HG02884 (cell line): ENCODE measurements around the gene CEP68.
A peak's percentile ranks its signal among the peaks of the same experiment; 100 is the strongest.
"Not testable (repeated sequence)": the region's sequence is repeated elsewhere in the genome, so short reads cannot be mapped to it uniquely, and the experiment has no call there.

Source experiments
- ATAC-seq: cut with Tn5 transposase; IDR thresholded peaks from one replicate; pipeline ENCODE4 v1.9.1; 2021; ENCODE audit warnings: mild to moderate bottlenecking, moderate library complexity; ENCODE audit not compliant: unreplicated experiment

CEP68 gene

GRCh38 chr2:65030476-65031332 lies 25.5 kb upstream of the CEP68 start:
- ATAC-seq, result no peak

DNA sequence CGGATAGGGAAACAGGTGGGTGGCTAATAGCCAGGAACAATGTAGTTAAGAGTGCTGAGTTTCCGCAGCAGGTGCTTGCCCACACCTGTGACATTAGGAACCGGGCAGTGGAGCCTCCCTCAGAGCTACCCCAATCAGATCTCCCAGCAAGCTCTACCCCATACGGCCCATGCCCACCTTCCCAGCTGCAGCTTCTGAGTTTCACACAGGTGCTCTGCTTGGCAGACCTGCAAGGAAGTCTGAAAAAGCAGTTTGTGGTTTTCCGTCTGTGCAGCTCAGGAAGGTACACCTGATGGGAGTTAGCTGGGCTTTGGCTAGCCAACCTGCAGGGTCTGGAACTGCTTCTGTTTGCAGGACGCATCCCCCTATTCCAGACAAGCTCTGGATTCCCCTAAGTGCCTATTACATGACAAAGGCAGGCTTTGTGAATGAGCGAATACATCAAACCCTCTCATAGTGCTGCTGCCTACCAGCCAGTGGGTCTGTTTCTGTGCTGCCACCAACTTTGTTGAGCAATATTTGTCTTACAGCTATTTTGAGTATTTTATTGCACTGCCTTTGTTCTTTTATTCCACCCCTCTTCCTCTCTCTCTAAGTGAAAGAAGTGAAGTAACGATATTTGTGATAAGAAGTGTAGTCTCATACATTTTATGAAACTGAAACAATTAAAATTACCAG lies 24.7 kb upstream of the CEP68 start:
- ATAC-seq, result peak; percentile 28

GRCh38 chr2:65032019-65032975 lies 23.9 kb upstream of the CEP68 start:
- no peak for ATAC-seq

DNA sequence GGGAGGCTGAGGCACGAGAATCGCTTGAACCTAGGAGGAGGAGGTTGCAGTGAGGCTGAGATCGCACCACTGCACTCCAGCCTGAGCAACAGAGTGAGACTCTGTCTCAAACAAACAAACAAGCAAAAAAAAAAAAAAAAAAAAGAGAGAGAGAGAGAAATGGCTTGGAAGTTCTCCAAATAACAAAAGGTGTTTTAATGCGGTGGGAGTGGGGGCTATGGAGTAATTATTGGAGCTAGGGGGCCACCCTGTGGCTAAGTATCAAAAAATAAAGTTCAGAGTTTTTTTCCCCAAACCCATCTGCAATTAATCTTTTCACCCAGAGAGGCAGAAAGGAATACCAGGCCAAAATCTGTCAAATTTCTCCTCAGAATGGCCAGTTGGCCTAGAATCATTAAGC lies 23.0 kb upstream of the CEP68 start:
- no peak for ATAC-seq

GRCh38 chr2:65033667-65034066 lies 22.5 kb upstream of the CEP68 start:
- ATAC-seq, result not testable (repeated sequence)

- ATAC-seq, result no peak
Observed at GRCh38 chr2:65035351-65035943, 20.8 kb upstream of the CEP68 start.

DNA sequence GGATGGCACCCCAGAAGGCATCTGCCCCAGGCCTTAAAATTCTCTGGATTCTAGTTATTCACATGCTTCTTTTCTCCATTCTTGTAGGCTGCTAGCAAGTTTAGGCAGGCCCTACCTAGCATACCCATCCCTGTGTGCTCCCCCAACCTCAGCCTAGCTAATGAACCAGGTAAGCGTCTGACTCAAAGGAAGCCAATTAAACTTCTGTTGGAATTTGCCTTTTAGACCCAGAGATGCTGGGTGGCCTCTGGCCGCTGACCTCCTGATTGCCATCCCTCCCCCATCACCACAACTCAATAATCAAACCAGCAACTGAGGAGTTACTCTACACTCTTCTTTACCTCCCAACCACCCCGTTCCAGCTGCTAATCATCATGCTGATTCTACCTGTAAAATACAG lies 19.0 kb upstream of the CEP68 start:
- no peak for ATAC-seq

DNA sequence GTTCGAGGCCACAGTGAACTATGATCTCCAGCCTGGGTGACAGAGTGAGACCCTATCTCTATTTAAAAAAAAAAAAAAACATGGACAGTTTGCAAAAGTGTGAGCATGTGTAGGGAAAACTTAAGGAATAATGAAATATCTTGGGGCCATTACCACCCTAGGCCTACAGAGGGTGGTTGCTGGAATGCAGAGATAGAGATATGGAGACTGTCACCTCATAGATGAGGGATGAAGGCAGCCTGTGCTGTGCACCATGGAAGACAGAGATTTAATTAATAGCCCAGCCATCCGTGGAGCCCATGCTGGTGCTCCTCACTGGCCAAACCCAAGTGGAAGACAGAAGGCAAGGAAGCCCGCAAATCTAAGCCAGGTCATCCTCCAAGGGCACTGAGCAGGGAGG lies 16.6 kb upstream of the CEP68 start:
- no peak for ATAC-seq

DNA sequence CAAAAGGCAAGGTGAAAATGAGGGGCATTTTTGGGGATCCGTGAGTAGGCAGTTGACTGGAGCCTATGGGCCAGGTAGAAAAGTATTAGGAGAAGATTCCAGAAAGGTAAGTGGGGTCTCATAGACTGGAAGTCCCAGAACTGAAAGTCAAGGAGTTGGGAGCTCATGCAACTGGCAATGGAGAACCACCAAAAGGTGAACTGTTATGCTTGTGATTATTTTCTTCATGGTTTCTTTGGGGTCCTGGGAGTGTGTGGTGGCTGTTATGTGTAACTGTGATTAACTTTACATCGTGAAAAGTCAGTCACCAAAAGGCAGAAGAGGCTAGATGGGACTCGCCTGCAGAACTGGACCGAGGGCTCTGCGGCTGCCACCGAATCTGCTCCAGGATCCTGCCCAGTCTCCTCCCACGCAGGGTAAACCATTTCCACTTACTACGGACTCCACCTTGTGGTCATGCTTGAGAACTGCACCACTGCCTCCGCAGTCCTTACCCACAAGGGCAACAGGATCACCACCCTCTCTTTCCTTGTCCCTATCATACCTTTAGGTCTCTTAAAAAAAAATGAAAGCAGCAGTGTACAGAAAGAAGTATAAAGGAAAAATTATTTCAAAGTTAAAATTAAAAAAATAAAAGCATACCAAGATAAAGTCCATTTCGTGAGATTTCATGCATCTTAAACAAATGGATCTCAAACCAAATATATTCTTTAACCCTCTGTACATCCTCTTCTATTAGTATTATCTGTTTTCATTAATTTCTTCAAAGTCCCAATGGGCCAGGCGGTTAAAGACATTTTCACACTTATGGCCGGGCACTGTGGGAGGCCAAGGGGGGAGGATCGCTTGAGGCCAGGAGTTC lies 15.6 kb upstream of the CEP68 start:
- no peak for ATAC-seq

DNA sequence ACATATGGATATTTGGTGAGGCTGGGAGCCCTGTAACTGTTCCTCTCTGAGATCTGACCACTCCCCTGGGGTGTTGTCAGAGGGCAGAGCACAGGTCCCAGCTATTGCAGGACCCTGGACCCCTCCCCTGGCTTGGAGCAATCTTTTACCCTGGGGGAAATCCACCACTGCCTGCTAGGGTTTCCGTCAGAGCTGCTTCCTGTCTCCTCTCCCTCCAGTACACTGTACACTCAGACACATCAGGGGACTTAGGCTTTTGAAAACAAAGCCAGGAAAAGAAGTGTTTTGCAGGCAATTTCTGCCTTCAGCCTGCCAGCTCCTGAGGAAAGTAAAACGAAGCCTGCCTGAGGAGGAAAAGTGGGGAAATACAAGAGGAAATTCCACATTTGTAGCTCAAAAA lies 13.2 kb upstream of the CEP68 start:
- ATAC-seq, result no peak

DNA sequence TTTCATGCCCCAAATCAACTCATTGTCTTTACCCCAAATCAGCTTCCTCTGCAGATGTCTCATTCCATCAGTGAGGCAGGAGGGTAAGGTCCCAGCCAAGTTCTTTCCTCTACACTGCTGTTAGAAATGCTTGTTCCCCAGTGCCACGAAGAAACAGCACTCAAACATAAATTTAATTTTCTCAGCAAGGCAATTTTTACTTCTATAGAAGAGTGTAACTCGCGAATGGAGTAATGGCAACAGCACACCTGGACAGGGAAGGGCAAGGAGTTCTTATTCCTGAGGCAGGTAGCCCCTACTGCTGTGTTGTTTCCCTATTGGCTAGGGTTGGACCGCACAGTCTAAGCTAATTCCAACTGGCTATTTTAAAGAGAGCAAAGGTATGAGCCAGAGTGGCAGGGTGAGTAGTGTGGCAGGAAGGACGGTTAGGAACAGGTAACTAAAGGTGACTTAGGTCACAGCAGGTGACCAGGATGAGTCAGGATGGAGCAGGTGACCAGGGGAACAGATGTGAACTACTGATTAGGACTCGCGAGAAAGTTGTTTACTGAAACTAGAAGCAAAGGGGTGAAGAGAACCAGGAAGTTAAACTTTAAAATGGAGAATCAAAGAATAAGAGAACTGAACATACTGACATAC lies 12.0 kb upstream of the CEP68 start:
- no peak for ATAC-seq

DNA sequence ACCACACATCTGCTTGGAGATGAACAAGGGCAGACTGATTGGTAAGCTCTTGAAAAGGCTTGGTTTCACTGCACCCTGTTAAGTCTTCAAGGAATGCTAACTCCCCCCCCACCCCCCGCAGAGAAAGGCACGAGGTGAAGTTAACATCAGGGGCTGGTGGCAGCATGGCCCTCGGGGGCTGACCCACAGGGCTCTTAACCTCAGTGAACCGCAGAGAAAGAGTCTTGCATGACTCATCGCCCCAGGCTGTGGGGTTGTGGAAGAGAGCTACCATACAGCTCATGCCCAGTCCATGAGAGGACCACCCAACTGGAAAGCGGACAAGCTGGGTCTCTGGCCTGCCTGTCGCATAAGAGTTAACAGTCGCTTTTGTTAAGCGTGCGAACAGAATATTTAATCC lies 10.6 kb upstream of the CEP68 start:
- no peak for ATAC-seq

- no peak for ATAC-seq
Observed at GRCh38 chr2:65046633-65047407, 9.4 kb upstream of the CEP68 start.

GRCh38 chr2:65049010-65049639 lies 7.1 kb upstream of the CEP68 start:
- no peak for ATAC-seq

GRCh38 chr2:65050931-65051330 lies 5.3 kb upstream of the CEP68 start:
- ATAC-seq, result no peak

DNA sequence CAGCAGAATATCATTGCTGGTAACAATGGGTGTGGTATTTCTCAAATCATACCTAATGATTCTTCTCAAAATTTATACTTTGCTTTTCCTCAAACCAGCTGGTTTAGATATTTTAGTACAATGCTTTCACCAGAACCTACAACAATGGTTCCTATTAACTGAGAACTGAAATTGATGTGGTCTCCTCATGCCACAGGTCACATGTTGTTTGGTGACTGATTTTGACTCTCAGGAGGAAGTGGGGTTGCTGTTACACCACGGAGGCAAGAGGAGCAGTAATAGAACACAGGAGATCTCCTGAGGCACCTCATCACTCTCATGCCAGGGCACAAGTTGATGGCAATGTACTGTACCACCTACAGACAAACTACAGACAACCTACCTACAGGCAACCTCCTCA lies 3.0 kb upstream of the CEP68 start:
- ATAC-seq, result peak; percentile 45

- no peak for ATAC-seq
Observed at GRCh38 chr2:65054749-65055421, 1.3 kb upstream of the CEP68 start.
